H1 (cell line): Measurements from ENCODE around the gene RTTN. TPM values are rescaled to one million over a fixed set of nuclear protein-coding genes. Genes with fewer than 3 reads are reported as not detected.

Source experiments
- CTCF ChIA-PET: fragments of 300-600 bp; sonication (Branson Sonifier 250); formaldehyde crosslinking; loops from one replicate; lab custom pipeline; 2021; ENCODE audit not compliant: partially characterized antibody; lab: Charles Lee
- POLR2A ChIA-PET: fragments of 300-600 bp; sonication (Branson Sonifier 250); formaldehyde crosslinking; loops from one replicate; lab custom pipeline; 2021; ENCODE audit warnings: inconsistent platforms; ENCODE audit not compliant: partially characterized antibody; lab: Charles Lee
- DNase-seq, 2 experiments: peaks; one replicate each; pipeline versions ENCODE4 v3.0.0 to v3.0.0-alpha.2; 2010 to 2022; ENCODE audit warnings: low spot score in 2 of 2, low read depth in 1 of 2, mixed read lengths in 1 of 2
- FAIRE-seq: peaks from 2 replicates; lab custom pipeline; 2011; peaks lifted over from hg19 to GRCh38; lab: Jason Lieb, UNC
- H2AFZ ChIP-seq: 2 replicates; pipeline ENCODE4 v1.8.1; 2012; ENCODE audit warnings: low read length, inconsistent platforms
- H2AK5ac ChIP-seq: 2 replicates; pipeline ENCODE4 v1.6.1; 2013; ENCODE audit warnings: low read depth, low read length
- H2BK120ac ChIP-seq: replicated peaks from 2 replicates; pipeline ENCODE3; 2013; ENCODE audit warnings: low read depth, low read length, inconsistent platforms
- H2BK12ac ChIP-seq: 2 replicates; pipeline ENCODE4 v1.6.1; 2013; ENCODE audit warnings: low read depth, low read length
- H2BK15ac ChIP-seq: 2 replicates; pipeline ENCODE4 v1.6.1; 2013; ENCODE audit warnings: low read length
- H2BK20ac ChIP-seq: 2 replicates; pipeline ENCODE4 v1.6.1; 2013; ENCODE audit warnings: low read length
- H2BK5ac ChIP-seq: 2 replicates; pipeline ENCODE4 v1.6.1; 2013; ENCODE audit warnings: low read depth, low read length
- H3K14ac ChIP-seq: 2 replicates; pipeline ENCODE4 v1.6.1; 2013; ENCODE audit warnings: inconsistent platforms; ENCODE audit not compliant: insufficient read length
- H3K18ac ChIP-seq: 2 replicates; pipeline ENCODE4 v1.6.1; 2013; ENCODE audit warnings: low read length; ENCODE audit errors: extremely low read depth
- H3K23ac ChIP-seq: 2 replicates; pipeline ENCODE4 v1.6.1; 2013; ENCODE audit warnings: inconsistent platforms; ENCODE audit not compliant: insufficient read length
- H3K23me2 ChIP-seq: 2 replicates; pipeline ENCODE4 v1.6.1; 2013; ENCODE audit warnings: low read depth, low read length
- H3K27ac ChIP-seq: 2 replicates; pipeline ENCODE4 v1.6.1; 2011; ENCODE audit warnings: low read depth, low read length, inconsistent platforms
- H3K27me3 ChIP-seq, 4 experiments: replicated peaks in 1 of 4; 1 replicate in 1 of 4; 2 replicates in 3 of 4; pipeline versions ENCODE4 v1.6.1 to v1.8.1; 2011 to 2013; ENCODE audit warnings: low read length in 3 of 4, mild to moderate bottlenecking in 3 of 4, inconsistent platforms in 2 of 4, mixed read lengths in 2 of 4, moderate library complexity in 1 of 4; ENCODE audit not compliant: control insufficient read depth in 3 of 4, insufficient read depth in 3 of 4; ENCODE audit errors: extremely low read depth in 1 of 4
- H3K36me3 ChIP-seq, 4 experiments: 2 replicates each; pipeline versions ENCODE4 v1.6.1 to v1.8.1; 2011 to 2013; ENCODE audit warnings: mild to moderate bottlenecking in 4 of 4, low read length in 3 of 4, moderate library complexity in 2 of 4, control low read depth in 1 of 4, inconsistent platforms in 1 of 4; ENCODE audit not compliant: insufficient read depth in 4 of 4, control insufficient read depth in 2 of 4
- H3K4ac ChIP-seq: replicated peaks from 2 replicates; pipeline ENCODE3; 2013; ENCODE audit warnings: low read length, low read depth, mixed read lengths, inconsistent platforms; ENCODE audit not compliant: insufficient read length
- H3K4me1 ChIP-seq, 4 experiments: replicated peaks in 1 of 4; 1 replicate in 1 of 4; 2 replicates in 3 of 4; pipeline versions ENCODE4 v1.6.1 to v1.8.1; 2011 to 2013; ENCODE audit warnings: low read length in 3 of 4, inconsistent platforms in 2 of 4, mixed read lengths in 1 of 4; ENCODE audit not compliant: insufficient read depth in 4 of 4, control insufficient read depth in 3 of 4
- H3K4me2 ChIP-seq, 2 experiments: 2 replicates each; pipeline versions ENCODE4 v1.6.1 to v1.8.1; 2011 to 2013; ENCODE audit warnings: low read depth in 2 of 2, low read length in 2 of 2, control low read depth in 1 of 2, inconsistent platforms in 1 of 2, mild to moderate bottlenecking in 1 of 2; ENCODE audit not compliant: insufficient read depth in 1 of 2
- H3K4me3 ChIP-seq, 4 experiments: fragments of 200-600, 300-600 bp in 1 of 4; sonication (generic), shearing (Covaris generic), sonication (Bioruptor Twin) in 1 of 4; 2 replicates each; pipeline versions ENCODE4 v1.5.1 to v1.8.1; 2011 to 2016; ENCODE audit warnings: low read length in 4 of 4, low read depth in 3 of 4, control low read depth in 2 of 4, inconsistent platforms in 2 of 4, mild to moderate bottlenecking in 2 of 4, mixed read lengths in 1 of 4, moderate library complexity in 1 of 4; ENCODE audit not compliant: insufficient read depth in 2 of 4; ENCODE audit errors: extremely low read depth in 1 of 4
- H3K56ac ChIP-seq: replicated peaks from 2 replicates; pipeline ENCODE3; 2013; ENCODE audit warnings: low read depth, mild to moderate bottlenecking, mixed read lengths, low read length, inconsistent platforms; ENCODE audit not compliant: insufficient read length
- H3K79me1 ChIP-seq: 2 replicates; pipeline ENCODE4 v1.6.1; 2013; ENCODE audit warnings: low read depth, low read length, control low read depth
- H3K79me2 ChIP-seq, 2 experiments: 2 replicates each; pipeline versions ENCODE4 v1.6.1 to v1.8.1; 2012 to 2013; ENCODE audit warnings: low read length in 2 of 2, mild to moderate bottlenecking in 2 of 2, inconsistent platforms in 1 of 2; ENCODE audit not compliant: insufficient read depth in 2 of 2, control insufficient read depth in 1 of 2
- H3K9ac ChIP-seq, 4 experiments: replicated peaks in 1 of 4; 1 replicate in 1 of 4; 2 replicates in 3 of 4; pipeline versions ENCODE4 v1.6.1 to v1.8.1; 2011 to 2013; ENCODE audit warnings: low read depth in 3 of 4, low read length in 3 of 4, control low read depth in 2 of 4, mild to moderate bottlenecking in 2 of 4, moderate library complexity in 2 of 4, inconsistent platforms in 1 of 4; ENCODE audit errors: extremely low read depth in 1 of 4
- H3K9me3 ChIP-seq, 2 experiments: 2 replicates each; pipeline versions ENCODE4 v1.6.1 to v1.8.1; 2012 to 2013; ENCODE audit warnings: mild to moderate bottlenecking in 2 of 2, moderate library complexity in 2 of 2, control low read depth in 1 of 2, inconsistent platforms in 1 of 2, low read depth in 1 of 2, low read length in 1 of 2, mixed read lengths in 1 of 2; ENCODE audit not compliant: insufficient read depth in 2 of 2
- H4K20me1 ChIP-seq, 2 experiments: replicated peaks in 1 of 2; 2 replicates each; pipeline versions ENCODE3 to v1.8.1; 2011 to 2013; ENCODE audit warnings: inconsistent platforms in 2 of 2, low read length in 2 of 2, mild to moderate bottlenecking in 1 of 2; ENCODE audit not compliant: insufficient read depth in 2 of 2, control insufficient read depth in 1 of 2
- H4K5ac ChIP-seq: 2 replicates; pipeline ENCODE4 v1.6.1; 2013; ENCODE audit warnings: low read length, low read depth, mixed read lengths, inconsistent platforms; ENCODE audit not compliant: insufficient read length
- H4K8ac ChIP-seq: 2 replicates; pipeline ENCODE4 v1.8.0; 2013; ENCODE audit warnings: mild to moderate bottlenecking, moderate library complexity, low read length, inconsistent platforms; ENCODE audit not compliant: insufficient read depth; ENCODE audit errors: extremely low read depth
- H4K91ac ChIP-seq: replicated peaks from 2 replicates; pipeline ENCODE3; 2013; ENCODE audit warnings: low read length, mixed read lengths, inconsistent platforms; ENCODE audit not compliant: insufficient read length
- MAFK ChIP-seq: IDR thresholded peaks from 2 replicates; pipeline ENCODE4 v1.6.1; 2012; ENCODE audit warnings: low read depth, mild to moderate bottlenecking, improper control_type of control experiment, low read length
- WGBS, 2 experiments: shearing (Covaris generic) in 1 of 2; methylation state at CpG; one replicate each; pipeline versions ENCODE4 v1.1.6 to v1.1.7; 2013 to 2015; ENCODE audit warnings: low lambda C conversion rate in 2 of 2, mixed read lengths in 2 of 2, inconsistent platforms in 1 of 2, low coverage in 1 of 2, missing lambda C conversion rate in 1 of 2; ENCODE audit not compliant: insufficient replicate concordance in 2 of 2, insufficient coverage in 1 of 2, insufficient read length in 1 of 2; ENCODE audit errors: extremely low coverage in 1 of 2, missing lambda C conversion rate in 1 of 2; 5-methylcytosine and 5-hydroxymethylcytosine counted together
- polyA plus RNA-seq, 7 experiments: library from polyadenylated mRNA; depleted of rRNA in 3 of 7; stranded (reverse) in 5 of 7; unstranded in 2 of 7; fragments of >200 nt in 5 of 7; fragments of 200-250 nt in 2 of 7; gene quantifications; 1 replicate in 5 of 7; 2 replicates in 1 of 7; 4 replicates in 1 of 7; pipeline versions ENCODE4 v1.2.1 to v1.2.3, GENCODE V29; 2011 to 2013; ENCODE audit warnings: missing spikeins in 2 of 7, mixed read lengths in 2 of 7
- total RNA-seq: library from RNA; stranded (reverse); fragmentation: NEBNext Ultra II Directional; extraction: Animal tissue kit (Norgen Biotek cat#: 25700); gene quantifications from 2 replicates; pipeline ENCODE4 v1.2.1, GENCODE V29; 2021

RTTN gene
- total and polyA plus RNA-seq, 2 of the 8 experiments (the other 6 are each of a cell fraction or from before 2014, with no cell fraction given): 9.1 to 21.4 TPM

- WGBS, 2 experiments: 88% methylated on average over 3 of the region's 3 CpGs; no CpG with 5 or more reads in 1 of the 2 experiments
- Histone ChIP-seq H3K79me1 (no peaks in the 10 kb centered on the region), H3K4ac (no peak overlapping the region), H2BK12ac (no peak overlapping the region), H3K9me3 (no peaks in the 10 kb centered on the region), H3K23ac (no peak overlapping the region), H2AK5ac (no peak overlapping the region), H4K5ac (no peak overlapping the region), H3K4me3 (no peak overlapping the region), H3K4me1 (no peaks in the 10 kb centered on the region), H3K36me3 (peaks cover 0 to 7% (median 0%) of the 10 kb centered on the region in 4 experiments; a peak in 2 of 8 replicates), H3K79me2 (no peaks in the 10 kb centered on the region), H2BK120ac (no peak overlapping the region), H4K8ac (no peak overlapping the region), H3K14ac (no peak overlapping the region), H2BK20ac (no peak overlapping the region), H2BK5ac (no peak overlapping the region), H3K27ac (no peak overlapping the region), H2AFZ (no peak overlapping the region), H2BK15ac (no peak overlapping the region), H3K56ac (no peak overlapping the region), H4K20me1 (no peaks in the 10 kb centered on the region), H3K23me2 (no peaks in the 10 kb centered on the region), H3K18ac (no peak overlapping the region), H3K9ac (no peak overlapping the region), H4K91ac (no peak overlapping the region), H3K27me3 (no peaks in the 10 kb centered on the region), H3K4me2 (no peak overlapping the region)
- ChIA-PET CTCF (interaction anchor here (1.6 kb wide), 1 partner anchor 9 kb away, joined by 3 read pairs; no protein-coding TSS in a partner anchor), POLR2A (no interaction called here)
- no peak for FAIRE-seq
- TF ChIP-seq MAFK: no peak
- DNase-seq: no peak
Observed at GRCh38 chr18:70028084-70028483, 177.4 kb downstream of the RTTN start.
